Loucy (cell line): ENCODE measurements around the gene TXNL1.
"Not testable (repeated sequence)": the region's sequence is repeated elsewhere in the genome, so short reads cannot be mapped to it uniquely, and the experiment has no call there.

Source experiments
- H2AFZ ChIP-seq: fragments of 200-600 bp; sonication (generic); 2 replicates; pipeline ENCODE4 v1.6.0; 2016; ENCODE audit warnings: antibody characterized with exemption, mild to moderate bottlenecking, low read length, moderate library complexity
- H3F3A ChIP-seq: fragments of 200-600 bp; 2 replicates; pipeline ENCODE4 v1.6.0; 2016; ENCODE audit warnings: antibody characterized with exemption, low read depth, mild to moderate bottlenecking
- H3K27me3 ChIP-seq: fragments of 200-600 bp; sonication (generic); 2 replicates; pipeline ENCODE4 v1.6.1; 2014; ENCODE audit warnings: low read length, mild to moderate bottlenecking; ENCODE audit not compliant: insufficient read depth, poor library complexity, severe bottlenecking
- H3K36me3 ChIP-seq: fragments of 200-600 bp; sonication (generic); 2 replicates; pipeline ENCODE4 v1.6.1; 2016; ENCODE audit warnings: low read length; ENCODE audit not compliant: insufficient read depth
- H3K4me1 ChIP-seq: fragments of 200-600 bp; sonication (generic); 2 replicates; pipeline ENCODE4 v1.5.1; 2014; ENCODE audit warnings: low read length, mild to moderate bottlenecking; ENCODE audit not compliant: insufficient read depth, poor library complexity, severe bottlenecking
- H3K4me2 ChIP-seq: fragments of 200-600 bp; sonication (generic); 2 replicates; pipeline ENCODE4 v1.6.0; 2014; ENCODE audit warnings: antibody characterized with exemption, low read length, low read depth, mild to moderate bottlenecking; ENCODE audit not compliant: poor library complexity, severe bottlenecking
- H3K4me3 ChIP-seq: fragments of 200-600 bp; sonication (generic); 2 replicates; pipeline ENCODE4 v1.5.1; 2014; ENCODE audit warnings: low read length, mild to moderate bottlenecking, mixed read lengths; ENCODE audit not compliant: poor library complexity, severe bottlenecking
- H3K79me2 ChIP-seq: fragments of 200-600 bp; sonication (generic); 2 replicates; pipeline ENCODE4 v1.6.1; 2014; ENCODE audit warnings: low read length; ENCODE audit not compliant: insufficient read depth
- H3K9ac ChIP-seq: fragments of 200-600 bp; sonication (generic); 2 replicates; pipeline ENCODE4 v1.6.0; 2014; ENCODE audit warnings: mild to moderate bottlenecking, low read depth, low read length, moderate library complexity; ENCODE audit not compliant: poor library complexity, severe bottlenecking
- H3K9me2 ChIP-seq: fragments of 200-600 bp; sonication (generic); replicated peaks from 2 replicates; pipeline ENCODE4 v1.6.1; 2016; ENCODE audit warnings: low read depth, low read length, mixed read lengths
- H3K9me3 ChIP-seq: fragments of 200-600 bp; sonication (generic); 2 replicates; pipeline ENCODE4 v1.6.1; 2014; ENCODE audit warnings: mild to moderate bottlenecking, antibody characterized with exemption, low read length, low read depth; ENCODE audit not compliant: insufficient read depth
- H4K20me1 ChIP-seq: fragments of 200-600 bp; sonication (generic); 2 replicates; pipeline ENCODE4 v1.6.0; 2014; ENCODE audit warnings: antibody characterized with exemption, low read length, mild to moderate bottlenecking; ENCODE audit not compliant: insufficient read depth, poor library complexity, severe bottlenecking
- EZH2phosphoT487 ChIP-seq: fragments of 200-600 bp; IDR thresholded peaks from 2 replicates; pipeline ENCODE4 v1.6.1; 2018; ENCODE audit warnings: antibody characterized with exemption, mild to moderate bottlenecking, moderate library complexity, borderline replicate concordance
- TF ChIP-seq, protein P1 (sequence below): fragments of 200-600 bp; sonication (generic); conservative IDR thresholded peaks from 2 replicates; pipeline ENCODE4 v1.5.1; 2014; ENCODE audit warnings: mild to moderate bottlenecking, antibody characterized with exemption, low read length

The TXNL1 gene

GRCh38 chr18:56574861-56575260 lies 63.5 kb downstream of the TXNL1 start:
- no peaks in the 10 kb centered on the region for H3K36me3 ChIP-seq

GRCh38 chr18:56572267-56572666 lies 66.1 kb downstream of the TXNL1 start:
- H3K4me3 ChIP-seq, H3K9me3 ChIP-seq, H3K36me3 ChIP-seq, H3K4me1 ChIP-seq, H2AFZ ChIP-seq, H3K27me3 ChIP-seq, H3K79me2 ChIP-seq, H3K9me2 ChIP-seq, H3K4me2 ChIP-seq, H3K9ac ChIP-seq, H3F3A ChIP-seq, H4K20me1 ChIP-seq: not testable (repeated sequence)

More at GRCh38 chr18:56574861-56575260, 63.5 kb downstream of the TXNL1 start:
- Histone ChIP-seq H3K4me1 (no peaks in the 10 kb centered on the region), H3F3A (no peaks in the 10 kb centered on the region), H3K9ac (no peak overlapping the region), H3K27me3 (no peaks in the 10 kb centered on the region), H2AFZ (no peak overlapping the region), H3K9me2 (no peaks in the 10 kb centered on the region), H3K9me3 (no peaks in the 10 kb centered on the region), H3K79me2 (no peaks in the 10 kb centered on the region), H4K20me1 (no peaks in the 10 kb centered on the region), H3K4me3 (no peak overlapping the region), H3K4me2 (no peak overlapping the region)
- TF ChIP-seq EZH2phosphoT487, result no peak
- TF ChIP-seq, protein P1, sequence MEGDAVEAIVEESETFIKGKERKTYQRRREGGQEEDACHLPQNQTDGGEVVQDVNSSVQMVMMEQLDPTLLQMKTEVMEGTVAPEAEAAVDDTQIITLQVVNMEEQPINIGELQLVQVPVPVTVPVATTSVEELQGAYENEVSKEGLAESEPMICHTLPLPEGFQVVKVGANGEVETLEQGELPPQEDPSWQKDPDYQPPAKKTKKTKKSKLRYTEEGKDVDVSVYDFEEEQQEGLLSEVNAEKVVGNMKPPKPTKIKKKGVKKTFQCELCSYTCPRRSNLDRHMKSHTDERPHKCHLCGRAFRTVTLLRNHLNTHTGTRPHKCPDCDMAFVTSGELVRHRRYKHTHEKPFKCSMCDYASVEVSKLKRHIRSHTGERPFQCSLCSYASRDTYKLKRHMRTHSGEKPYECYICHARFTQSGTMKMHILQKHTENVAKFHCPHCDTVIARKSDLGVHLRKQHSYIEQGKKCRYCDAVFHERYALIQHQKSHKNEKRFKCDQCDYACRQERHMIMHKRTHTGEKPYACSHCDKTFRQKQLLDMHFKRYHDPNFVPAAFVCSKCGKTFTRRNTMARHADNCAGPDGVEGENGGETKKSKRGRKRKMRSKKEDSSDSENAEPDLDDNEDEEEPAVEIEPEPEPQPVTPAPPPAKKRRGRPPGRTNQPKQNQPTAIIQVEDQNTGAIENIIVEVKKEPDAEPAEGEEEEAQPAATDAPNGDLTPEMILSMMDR, result no peak

DNA sequence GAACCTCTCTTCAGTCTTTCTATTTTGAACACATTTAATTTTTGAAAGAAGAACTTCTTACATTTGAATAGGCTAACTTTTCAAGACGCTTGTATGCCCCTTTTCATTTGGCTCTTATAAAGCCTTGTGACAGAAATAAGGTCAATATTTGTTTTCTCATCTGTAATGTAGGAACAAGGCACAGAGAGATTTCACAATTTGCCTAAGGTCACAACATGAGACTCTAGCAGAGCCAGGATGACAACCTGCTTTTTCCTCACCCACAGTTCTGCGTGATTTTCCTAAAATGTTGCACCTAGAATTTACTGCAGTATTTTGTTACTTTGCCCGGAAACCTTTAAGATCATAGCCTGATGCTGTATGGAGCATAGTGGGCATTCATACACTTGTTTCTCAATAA lies 67.4 kb downstream of the TXNL1 start:
- no peaks in the 10 kb centered on the region for H3K36me3 ChIP-seq
- no peak overlapping the region for H3K4me3 ChIP-seq
- no peak overlapping the region for H3K4me2 ChIP-seq
- no peaks in the 10 kb centered on the region for H3K27me3 ChIP-seq
- TF ChIP-seq EZH2phosphoT487, result no peak
- TF ChIP-seq, protein P1, result no peak
- no peaks in the 10 kb centered on the region for H3K4me1 ChIP-seq
- no peaks in the 10 kb centered on the region for H3K79me2 ChIP-seq
- no peaks in the 10 kb centered on the region for H4K20me1 ChIP-seq
- no peaks in the 10 kb centered on the region for H3F3A ChIP-seq
- no peaks in the 10 kb centered on the region for H3K9me2 ChIP-seq
- H3K9me3 ChIP-seq, result no peaks in the 10 kb centered on the region
- no peak overlapping the region for H2AFZ ChIP-seq
- H3K9ac ChIP-seq, result no peak overlapping the region

GRCh38 chr18:56569416-56569815 lies 69.0 kb downstream of the TXNL1 start:
- Histone ChIP-seq H2AFZ (no peak overlapping the region), H3K27me3 (no peaks in the 10 kb centered on the region), H3K9me2 (no peaks in the 10 kb centered on the region), H3K4me1 (no peaks in the 10 kb centered on the region), H3K79me2 (no peaks in the 10 kb centered on the region), H3K9ac (no peak overlapping the region), H3K4me2 (no peak overlapping the region), H3K4me3 (no peak overlapping the region), H3K36me3 (no peaks in the 10 kb centered on the region), H3K9me3 (no peaks in the 10 kb centered on the region), H3F3A (no peaks in the 10 kb centered on the region), H4K20me1 (no peaks in the 10 kb centered on the region)
- TF ChIP-seq, protein P1, result no peak
- TF ChIP-seq EZH2phosphoT487, result no peak
